DOHH2 (cell line): ENCODE results near the gene MT1H.

Experiments used
- H3F3A ChIP-seq: fragments of 200-600 bp; sonication (generic), shearing (Covaris generic); 2 replicates; pipeline ENCODE4 v1.6.0; 2016; ENCODE audit warnings: antibody characterized with exemption, mild to moderate bottlenecking; ENCODE audit not compliant: control insufficient read depth, insufficient read depth
- H3K27ac ChIP-seq: fragments of 200-600 bp; sonication (generic); 2 replicates; pipeline ENCODE4 v1.5.1; 2014; ENCODE audit warnings: low read depth, mild to moderate bottlenecking, low read length, moderate library complexity
- H3K27me3 ChIP-seq: fragments of 200-600 bp; sonication (generic); 2 replicates; pipeline ENCODE4 v1.6.1; 2014; ENCODE audit warnings: mild to moderate bottlenecking, low read length, mixed read lengths; ENCODE audit not compliant: control insufficient read depth
- H3K36me3 ChIP-seq: fragments of 200-600 bp; sonication (generic); 2 replicates; pipeline ENCODE4 v1.6.1; 2014; ENCODE audit warnings: mild to moderate bottlenecking, low read length, moderate library complexity, mixed read lengths; ENCODE audit not compliant: control insufficient read depth
- H3K4me1 ChIP-seq: fragments of 200-600 bp; sonication (generic); 2 replicates; pipeline ENCODE4 v1.6.1; 2014; ENCODE audit warnings: mild to moderate bottlenecking, low read length, mixed read lengths; ENCODE audit not compliant: control insufficient read depth
- H3K4me2 ChIP-seq: fragments of 200-600 bp; sonication (generic); 2 replicates; pipeline ENCODE4 v1.6.0; 2014; ENCODE audit warnings: mild to moderate bottlenecking, low read length, moderate library complexity
- H3K4me3 ChIP-seq: fragments of 200-600 bp; sonication (generic); 2 replicates; pipeline ENCODE4 v1.5.1; 2014; ENCODE audit warnings: mild to moderate bottlenecking, low read length, mixed read lengths
- H3K79me2 ChIP-seq: fragments of 200-600 bp; sonication (generic); 2 replicates; pipeline ENCODE4 v1.6.1; 2014; ENCODE audit warnings: mild to moderate bottlenecking, low read length, mixed read lengths; ENCODE audit not compliant: control insufficient read depth
- H3K9me2 ChIP-seq: fragments of 200-600 bp; sonication (generic); replicated peaks from 2 replicates; pipeline ENCODE4 v1.6.1; 2014; ENCODE audit warnings: mild to moderate bottlenecking, low read length, mixed read lengths; ENCODE audit not compliant: control insufficient read depth
- H3K9me3 ChIP-seq: fragments of 200-600 bp; sonication (generic); 2 replicates; pipeline ENCODE4 v1.6.1; 2014; ENCODE audit warnings: antibody characterized with exemption, low read length, mixed read lengths; ENCODE audit not compliant: control insufficient read depth, insufficient read depth
- H4K20me1 ChIP-seq: fragments of 200-600 bp; sonication (generic); 2 replicates; pipeline ENCODE4 v1.6.0; 2014; ENCODE audit warnings: low read depth, mild to moderate bottlenecking, antibody characterized with exemption, low read length, moderate library complexity; ENCODE audit not compliant: control insufficient read depth, insufficient read depth
- EZH2phosphoT487 ChIP-seq: fragments of 200-600 bp; sonication (generic); IDR thresholded peaks from 2 replicates; pipeline ENCODE4 v1.6.1; 2017; ENCODE audit warnings: borderline replicate concordance, mild to moderate bottlenecking, antibody characterized with exemption, low read length, moderate library complexity, mixed read lengths
- TF ChIP-seq, protein P1 (sequence below): fragments of 200-600 bp; sonication (generic); IDR thresholded peaks from one replicate; pipeline ENCODE4 v1.5.1; 2014; ENCODE audit warnings: antibody characterized with exemption, mild to moderate bottlenecking, low read depth, low read length; ENCODE audit not compliant: poor library complexity, severe bottlenecking

MT1H gene

DNA sequence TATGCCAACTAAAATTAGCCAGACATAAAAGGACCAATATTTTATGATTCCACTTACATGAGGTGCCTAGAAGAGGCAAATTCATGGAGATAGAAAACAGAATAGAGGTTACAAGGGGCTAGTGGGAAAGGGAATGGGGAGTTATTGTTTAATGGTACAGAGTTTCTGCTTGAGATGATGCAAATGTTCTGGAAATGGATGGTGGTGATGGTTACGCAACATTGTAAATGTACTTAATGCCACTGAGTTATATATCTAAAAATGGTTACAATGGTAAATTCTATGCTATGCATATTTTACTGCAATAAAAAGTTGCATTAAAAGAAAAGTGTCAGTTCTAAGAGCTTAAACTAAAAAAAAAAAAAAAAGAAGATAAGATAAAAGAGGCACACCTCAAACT, 30.6 kb downstream of the MT1H start:
- no peak for TF ChIP-seq EZH2phosphoT487
- TF ChIP-seq, protein P1, sequence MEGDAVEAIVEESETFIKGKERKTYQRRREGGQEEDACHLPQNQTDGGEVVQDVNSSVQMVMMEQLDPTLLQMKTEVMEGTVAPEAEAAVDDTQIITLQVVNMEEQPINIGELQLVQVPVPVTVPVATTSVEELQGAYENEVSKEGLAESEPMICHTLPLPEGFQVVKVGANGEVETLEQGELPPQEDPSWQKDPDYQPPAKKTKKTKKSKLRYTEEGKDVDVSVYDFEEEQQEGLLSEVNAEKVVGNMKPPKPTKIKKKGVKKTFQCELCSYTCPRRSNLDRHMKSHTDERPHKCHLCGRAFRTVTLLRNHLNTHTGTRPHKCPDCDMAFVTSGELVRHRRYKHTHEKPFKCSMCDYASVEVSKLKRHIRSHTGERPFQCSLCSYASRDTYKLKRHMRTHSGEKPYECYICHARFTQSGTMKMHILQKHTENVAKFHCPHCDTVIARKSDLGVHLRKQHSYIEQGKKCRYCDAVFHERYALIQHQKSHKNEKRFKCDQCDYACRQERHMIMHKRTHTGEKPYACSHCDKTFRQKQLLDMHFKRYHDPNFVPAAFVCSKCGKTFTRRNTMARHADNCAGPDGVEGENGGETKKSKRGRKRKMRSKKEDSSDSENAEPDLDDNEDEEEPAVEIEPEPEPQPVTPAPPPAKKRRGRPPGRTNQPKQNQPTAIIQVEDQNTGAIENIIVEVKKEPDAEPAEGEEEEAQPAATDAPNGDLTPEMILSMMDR, result no peak
- Histone ChIP-seq H3K79me2 (no peaks in the 10 kb centered on the region), H3F3A (no peaks in the 10 kb centered on the region), H3K4me3 (no peak overlapping the region), H3K4me1 (0 out of 2 replicates have a peak, but pooled peaks cover 3% of the 10 kb centered on the region), H3K9me3 (no peaks in the 10 kb centered on the region), H4K20me1 (no peaks in the 10 kb centered on the region), H3K9me2 (no peaks in the 10 kb centered on the region), H3K36me3 (no peaks in the 10 kb centered on the region), H3K27ac (no peak overlapping the region), H3K4me2 (no peak overlapping the region), H3K27me3 (no peaks in the 10 kb centered on the region)

DNA sequence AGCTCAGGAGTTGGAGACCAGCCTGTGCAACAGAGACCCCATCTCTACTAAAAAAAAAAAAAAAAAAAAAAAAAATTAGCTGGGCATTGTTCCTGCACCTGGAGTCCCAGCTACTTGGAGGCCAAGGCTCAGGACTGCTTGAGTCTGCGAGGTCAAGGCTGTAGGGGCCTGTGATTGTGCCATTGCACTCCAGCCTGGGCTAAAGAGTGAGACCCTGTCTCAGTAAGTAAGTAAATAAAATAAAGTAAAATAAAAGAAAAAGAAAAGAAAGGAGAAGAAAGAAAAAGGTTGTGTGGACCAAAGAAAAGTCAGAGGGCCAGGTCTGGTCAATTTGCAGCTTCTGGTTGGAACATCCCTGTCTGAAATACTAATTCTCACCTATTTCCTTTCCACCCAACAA, 31.0 kb downstream of the MT1H start:
- no peak overlapping the region for H3K27ac ChIP-seq
- TF ChIP-seq, protein P1, result no peak
- TF ChIP-seq EZH2phosphoT487, result no peak
- no peaks in the 10 kb centered on the region for H3K27me3 ChIP-seq
- H3K9me3 ChIP-seq, result no peaks in the 10 kb centered on the region
- no peaks in the 10 kb centered on the region for H3K36me3 ChIP-seq
- H3K9me2 ChIP-seq, result no peaks in the 10 kb centered on the region
- 0 out of 2 replicates have a peak, but pooled peaks cover 3% of the 10 kb centered on the region for H3K4me1 ChIP-seq
- no peaks in the 10 kb centered on the region for H3K79me2 ChIP-seq
- no peak overlapping the region for H3K4me3 ChIP-seq
- no peak overlapping the region for H3K4me2 ChIP-seq
- H3F3A ChIP-seq, result no peaks in the 10 kb centered on the region
- no peaks in the 10 kb centered on the region for H4K20me1 ChIP-seq

DNA sequence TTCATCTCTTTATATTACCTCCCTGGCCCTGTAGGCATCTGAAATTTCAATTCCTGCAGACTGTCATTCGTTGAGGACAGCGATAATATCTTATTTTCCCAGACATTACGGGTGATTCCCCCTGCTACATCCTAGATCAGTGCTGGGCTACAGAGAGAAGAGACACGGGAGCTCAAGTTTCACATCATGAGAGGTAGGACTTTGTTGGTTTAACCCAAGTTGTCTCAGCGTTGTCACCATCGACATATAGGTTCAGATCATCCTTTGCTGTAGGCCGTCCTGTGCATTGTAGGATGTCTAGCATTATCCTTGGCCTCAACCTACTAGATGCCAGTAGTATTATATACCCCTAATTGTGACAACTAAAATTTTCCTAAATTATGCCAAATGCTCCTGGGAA, 31.9 kb downstream of the MT1H start:
- no peaks in the 10 kb centered on the region for H3K9me2 ChIP-seq
- H3K9me3 ChIP-seq, result no peaks in the 10 kb centered on the region
- H4K20me1 ChIP-seq, result no peaks in the 10 kb centered on the region
- no peak for TF ChIP-seq EZH2phosphoT487
- TF ChIP-seq, protein P1, result no peak
- 0 out of 2 replicates have a peak, but pooled peaks cover 3% of the 10 kb centered on the region for H3K4me1 ChIP-seq
- H3K79me2 ChIP-seq, result no peaks in the 10 kb centered on the region
- H3K4me2 ChIP-seq, result no peak overlapping the region
- no peaks in the 10 kb centered on the region for H3F3A ChIP-seq
- no peak overlapping the region for H3K4me3 ChIP-seq
- H3K36me3 ChIP-seq, result no peaks in the 10 kb centered on the region
- no peaks in the 10 kb centered on the region for H3K27me3 ChIP-seq
- H3K27ac ChIP-seq, result no peak overlapping the region

DNA sequence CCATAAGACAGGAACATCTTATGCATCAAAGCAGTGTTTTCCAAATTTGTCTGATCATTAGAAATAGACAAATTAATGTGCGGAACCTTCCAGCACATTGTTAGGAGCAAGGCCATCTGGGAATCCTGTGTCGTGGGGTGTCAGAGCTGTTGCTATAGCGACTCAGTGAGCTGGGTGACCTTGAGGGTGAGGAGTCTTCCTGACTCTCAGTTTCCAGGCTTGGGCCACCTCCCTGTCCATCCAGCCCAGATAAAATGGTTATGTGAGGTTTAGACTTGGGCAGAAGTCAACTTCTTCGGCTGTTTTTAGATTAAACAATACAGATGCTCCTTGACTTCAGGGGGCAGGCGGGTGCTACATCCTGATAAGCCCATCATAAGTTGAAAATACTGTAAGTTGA, 33.2 kb downstream of the MT1H start:
- H3K4me2 ChIP-seq, result no peak overlapping the region
- H3F3A ChIP-seq, result no peaks in the 10 kb centered on the region
- H3K27ac ChIP-seq, result no peak overlapping the region
- no peaks in the 10 kb centered on the region for H3K79me2 ChIP-seq
- no peaks in the 10 kb centered on the region for H3K9me2 ChIP-seq
- H3K4me3 ChIP-seq, result no peak overlapping the region
- no peaks in the 10 kb centered on the region for H4K20me1 ChIP-seq
- H3K36me3 ChIP-seq, result no peaks in the 10 kb centered on the region
- H3K4me1 ChIP-seq, result 0 out of 2 replicates have a peak, but pooled peaks cover 3% of the 10 kb centered on the region
- no peaks in the 10 kb centered on the region for H3K9me3 ChIP-seq
- TF ChIP-seq, protein P1, result no peak
- TF ChIP-seq EZH2phosphoT487, result no peak
- H3K27me3 ChIP-seq, result no peaks in the 10 kb centered on the region
